ENCODE results near the gene FBXO38.
"Not testable (repeated sequence)": the region's sequence is repeated elsewhere in the genome, so short reads cannot be mapped to it uniquely, and the experiment has no call there.

Gene FBXO38

DNA sequence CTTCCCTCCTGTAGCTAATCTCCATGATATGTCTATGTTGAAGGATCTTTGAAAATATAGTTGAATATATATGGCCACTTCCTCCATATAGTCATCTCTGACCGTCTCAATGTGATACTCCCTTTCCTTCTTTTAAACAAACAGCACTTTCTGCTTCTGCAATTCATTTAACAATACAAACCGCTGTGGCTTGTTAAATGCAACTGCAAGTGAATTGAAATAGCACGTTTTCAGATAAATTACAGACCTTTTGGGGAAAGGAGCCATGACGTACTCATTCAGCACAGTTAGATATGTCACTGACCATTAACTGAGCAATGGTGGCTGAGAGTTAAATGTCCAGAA lies 82.5 kb downstream of the FBXO38 start:
- no peaks in the 10 kb centered on the region for H3K9me3 ChIP-seq (ENCODE audit: control insufficient read depth, low read length)
- H3K79me2 ChIP-seq: no peaks in the 10 kb centered on the region
- no peaks in the 10 kb centered on the region for H3K27me3 ChIP-seq (ENCODE audit: control insufficient read depth, insufficient read depth, low read length)
- TF ChIP-seq, protein P1, sequence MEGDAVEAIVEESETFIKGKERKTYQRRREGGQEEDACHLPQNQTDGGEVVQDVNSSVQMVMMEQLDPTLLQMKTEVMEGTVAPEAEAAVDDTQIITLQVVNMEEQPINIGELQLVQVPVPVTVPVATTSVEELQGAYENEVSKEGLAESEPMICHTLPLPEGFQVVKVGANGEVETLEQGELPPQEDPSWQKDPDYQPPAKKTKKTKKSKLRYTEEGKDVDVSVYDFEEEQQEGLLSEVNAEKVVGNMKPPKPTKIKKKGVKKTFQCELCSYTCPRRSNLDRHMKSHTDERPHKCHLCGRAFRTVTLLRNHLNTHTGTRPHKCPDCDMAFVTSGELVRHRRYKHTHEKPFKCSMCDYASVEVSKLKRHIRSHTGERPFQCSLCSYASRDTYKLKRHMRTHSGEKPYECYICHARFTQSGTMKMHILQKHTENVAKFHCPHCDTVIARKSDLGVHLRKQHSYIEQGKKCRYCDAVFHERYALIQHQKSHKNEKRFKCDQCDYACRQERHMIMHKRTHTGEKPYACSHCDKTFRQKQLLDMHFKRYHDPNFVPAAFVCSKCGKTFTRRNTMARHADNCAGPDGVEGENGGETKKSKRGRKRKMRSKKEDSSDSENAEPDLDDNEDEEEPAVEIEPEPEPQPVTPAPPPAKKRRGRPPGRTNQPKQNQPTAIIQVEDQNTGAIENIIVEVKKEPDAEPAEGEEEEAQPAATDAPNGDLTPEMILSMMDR (IDR thresholded peaks at IDR 0.05): no peak
- H3K4me1 ChIP-seq: no peaks in the 10 kb centered on the region
- H3K9ac ChIP-seq: no peak overlapping the region
- H3K4me3 ChIP-seq (ENCODE audit: low read depth, low read length): no peak overlapping the region
- no peak overlapping the region for H2AFZ ChIP-seq
- H3K4me2 ChIP-seq (ENCODE audit: low read length): no peak overlapping the region
- no peaks in the 10 kb centered on the region for H3K36me3 ChIP-seq (ENCODE audit: control insufficient read depth, insufficient read depth, low read length)
- no peak overlapping the region for H3K27ac ChIP-seq

DNA sequence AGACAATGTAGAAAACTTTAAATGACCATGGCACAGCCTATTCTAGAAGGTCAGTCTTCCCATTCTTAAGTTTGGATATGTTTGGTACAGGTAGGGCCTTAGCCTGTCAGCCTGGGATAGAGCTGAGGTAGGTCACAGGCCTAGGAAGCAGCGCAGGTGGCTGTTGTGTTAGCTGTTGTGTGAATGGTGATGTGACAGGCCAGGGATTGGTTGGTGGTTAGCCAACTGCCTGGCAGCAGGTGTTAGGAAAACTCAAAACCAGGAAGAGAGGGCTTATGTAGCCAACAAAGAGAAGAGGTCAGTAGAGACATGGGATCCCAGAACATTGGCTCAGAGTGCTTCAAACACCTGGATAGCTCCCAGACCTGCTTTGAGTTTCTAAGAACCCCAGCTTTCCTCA lies 84.2 kb downstream of the FBXO38 start:
- Histone ChIP-seq H3K27ac (no peak overlapping the region), H3K9ac (no peak overlapping the region), H3K4me3 (ENCODE audit: low read depth, low read length) (no peak overlapping the region), H2AFZ (no peak overlapping the region), H3K36me3 (ENCODE audit: control insufficient read depth, insufficient read depth, low read length) (no peaks in the 10 kb centered on the region), H3K4me2 (ENCODE audit: low read length) (no peak overlapping the region), H3K27me3 (ENCODE audit: control insufficient read depth, insufficient read depth, low read length) (no peaks in the 10 kb centered on the region), H3K4me1 (no peaks in the 10 kb centered on the region), H3K79me2 (no peaks in the 10 kb centered on the region), H3K9me3 (ENCODE audit: control insufficient read depth, low read length) (no peaks in the 10 kb centered on the region)
- TF ChIP-seq, protein P1 (IDR thresholded peaks at IDR 0.05): no peak

DNA sequence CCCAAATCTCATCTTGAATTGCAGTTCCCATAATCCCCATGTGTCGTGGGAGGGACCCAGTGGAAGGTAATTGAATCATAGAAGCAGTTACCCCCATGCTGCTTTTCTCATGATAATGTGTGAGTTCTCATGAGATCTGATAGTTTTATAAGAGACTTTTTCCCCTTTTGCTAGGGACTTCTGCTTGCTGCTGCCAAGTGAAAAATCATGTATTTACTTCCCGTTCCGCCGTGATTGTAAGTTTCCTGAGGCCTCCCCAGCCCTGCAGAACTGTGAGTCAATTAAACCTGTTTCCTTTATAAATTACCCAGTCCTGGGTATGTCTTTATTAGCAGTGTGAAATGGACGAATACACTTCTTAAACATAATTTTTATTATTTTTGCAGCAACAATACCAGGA lies 85.0 kb downstream of the FBXO38 start:
- H3K27ac ChIP-seq; H3K4me1 ChIP-seq; H3K27me3 ChIP-seq (ENCODE audit: control insufficient read depth, insufficient read depth, low read length); H3K79me2 ChIP-seq; H3K4me3 ChIP-seq (ENCODE audit: low read depth, low read length); H3K9ac ChIP-seq; H2AFZ ChIP-seq; H3K9me3 ChIP-seq (ENCODE audit: control insufficient read depth, low read length); H3K36me3 ChIP-seq (ENCODE audit: control insufficient read depth, insufficient read depth, low read length); H3K4me2 ChIP-seq (ENCODE audit: low read length): not testable (repeated sequence)

DNA sequence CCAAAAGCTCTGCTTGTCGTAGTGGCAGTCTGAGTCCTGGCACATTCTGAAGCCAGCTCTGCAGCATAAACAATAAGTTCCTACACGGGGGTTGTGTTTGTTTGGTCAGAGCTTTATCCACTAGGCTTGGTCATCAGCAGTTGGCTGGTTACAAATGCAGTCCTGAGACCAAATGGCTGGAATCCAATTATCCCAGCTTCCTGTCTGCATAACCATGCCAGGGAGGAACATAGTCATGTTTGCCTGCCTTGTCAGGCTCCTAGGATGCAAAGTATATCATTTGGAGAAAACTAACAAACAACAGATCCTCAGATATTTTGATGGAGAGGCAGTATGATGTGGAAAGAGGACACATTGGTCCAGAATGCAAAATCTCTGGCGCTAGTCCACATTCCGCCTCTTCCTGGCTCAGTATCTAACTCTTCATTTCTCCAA lies 85.8 kb downstream of the FBXO38 start:
- no peak overlapping the region for H3K9ac ChIP-seq

DNA sequence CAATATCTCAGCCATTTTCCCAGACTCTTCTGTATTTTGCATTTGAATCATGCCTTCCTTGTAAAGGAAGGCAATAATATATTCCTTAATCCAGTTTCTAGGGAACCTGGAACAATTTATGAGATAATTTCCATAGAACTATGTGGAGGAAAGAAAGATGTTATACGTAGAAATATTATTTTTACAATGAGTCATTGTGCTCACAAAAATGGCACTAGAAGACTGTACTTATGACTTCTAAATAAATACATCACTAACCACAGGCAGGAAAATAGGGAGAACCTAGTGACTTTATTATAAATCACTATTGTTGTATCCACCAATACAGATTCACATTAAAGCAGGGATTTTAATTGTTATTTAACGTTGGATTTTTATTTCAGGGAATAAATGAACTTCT lies 87.6 kb downstream of the FBXO38 start:
- Histone ChIP-seq H3K9ac (no peak overlapping the region), H3K79me2 (no peaks in the 10 kb centered on the region), H3K27ac (no peak overlapping the region), H2AFZ (no peak overlapping the region), H3K27me3 (ENCODE audit: control insufficient read depth, insufficient read depth, low read length) (no peaks in the 10 kb centered on the region), H3K36me3 (ENCODE audit: control insufficient read depth, insufficient read depth, low read length) (no peaks in the 10 kb centered on the region), H3K9me3 (ENCODE audit: control insufficient read depth, low read length) (no peaks in the 10 kb centered on the region), H3K4me1 (no peaks in the 10 kb centered on the region), H3K4me3 (ENCODE audit: low read depth, low read length) (no peak overlapping the region), H3K4me2 (ENCODE audit: low read length) (no peak overlapping the region)
- TF ChIP-seq, protein P1 (IDR thresholded peaks at IDR 0.05): no peak

More for the DNA sequence above, 85.8 kb downstream of the FBXO38 start:
- no peak overlapping the region for H3K4me2 ChIP-seq (ENCODE audit: low read length)
- H3K27ac ChIP-seq: no peak overlapping the region
- no peaks in the 10 kb centered on the region for H3K9me3 ChIP-seq (ENCODE audit: control insufficient read depth, low read length)
- no peaks in the 10 kb centered on the region for H3K79me2 ChIP-seq
- no peaks in the 10 kb centered on the region for H3K27me3 ChIP-seq (ENCODE audit: control insufficient read depth, insufficient read depth, low read length)
- TF ChIP-seq, protein P1 (IDR thresholded peaks at IDR 0.05): no peak
- no peak overlapping the region for H3K4me3 ChIP-seq (ENCODE audit: low read depth, low read length)
- H2AFZ ChIP-seq: no peak overlapping the region
- H3K36me3 ChIP-seq (ENCODE audit: control insufficient read depth, insufficient read depth, low read length): no peaks in the 10 kb centered on the region
- no peaks in the 10 kb centered on the region for H3K4me1 ChIP-seq
